Measurements from ENCODE around the gene C2. TPM values are rescaled to one million over a fixed set of nuclear protein-coding genes. Genes with fewer than 3 reads are reported as not detected.
A peak's percentile ranks its signal among the peaks of the same experiment; 100 is the strongest.

Gene C2
- total and polyA plus RNA-seq, 2 donors (not counting 1 experiment from before 2014, with no cell fraction given) = 0.28 to 3.4 TPM

DNA sequence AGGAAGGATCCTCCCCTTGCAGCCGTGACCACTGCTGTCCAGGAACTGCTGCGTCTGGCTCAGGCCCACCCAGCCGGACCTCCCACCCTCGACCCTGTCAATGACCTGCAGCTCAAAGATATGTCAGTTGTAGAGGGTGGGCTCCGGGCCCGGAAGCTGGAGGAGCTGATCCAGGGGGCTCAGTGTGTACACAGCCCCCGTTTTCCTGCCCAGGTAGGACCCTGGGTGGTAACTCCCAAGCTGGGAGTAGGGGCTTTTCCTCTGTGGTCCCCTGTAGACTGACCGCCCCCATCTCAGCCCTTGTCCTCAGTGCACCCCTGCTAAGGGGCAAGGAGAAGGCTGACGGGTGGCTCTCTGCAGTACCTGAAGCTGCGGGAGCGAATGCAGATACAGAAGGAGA lies 40.8 kb downstream of the C2 start:
- Histone ChIP-seq H3K27ac (ENCODE audit: low read length in 2 of 2) (no peak overlapping the region), H3K9me3 (ENCODE audit: control extremely low read depth in 1 of 3, control insufficient read depth in 2 of 3, insufficient read depth in 1 of 3, low read length in 2 of 3) (no peaks in the 10 kb centered on the region), H3K9ac (ENCODE audit: low read length) (no peak overlapping the region), H2AFZ (ENCODE audit: insufficient read depth, low read depth, low read length, poor library complexity, severe bottlenecking) (no peak overlapping the region), H3K27me3 (replicated peaks in 1 of 4; ENCODE audit: control extremely low read depth in 1 of 4, control insufficient read depth in 3 of 4, insufficient read depth in 4 of 4, low read length in 3 of 4) (no peaks in the 10 kb centered on the region), H3K4me2 (replicated peaks; ENCODE audit: low read depth, low read length, poor library complexity, severe bottlenecking) (no peak overlapping the region), H3K4me3 (ENCODE audit: control extremely low read depth in 1 of 5, extremely low read depth in 1 of 5, insufficient read depth in 1 of 5, low read depth in 2 of 5, low read length in 4 of 5) (no peak overlapping the region), H4K20me1 (ENCODE audit: control insufficient read depth, insufficient read depth, low read length, poor library complexity, severe bottlenecking) (no peaks in the 10 kb centered on the region), H3K36me3 (replicated peaks in 1 of 2; ENCODE audit: control extremely low read depth in 1 of 2, control insufficient read depth in 1 of 2, extremely low read depth in 1 of 2, insufficient read depth in 2 of 2, low read length in 1 of 2) (peaks cover 2 to 66% of the 10 kb centered on the region in 2 experiments), H3K4me1 (ENCODE audit: control insufficient read depth in 2 of 2, insufficient read depth in 2 of 2, low read length in 2 of 2) (peaks cover 18 to 23% of the 10 kb centered on the region in 2 donors), H3K79me2 (ENCODE audit: control insufficient read depth, insufficient read depth, low read length) (peaks cover 9% of the 10 kb centered on the region)
- no peak for DNase-seq
- CTCF ChIA-PET = no interaction called here
- TF ChIP-seq, protein P1, sequence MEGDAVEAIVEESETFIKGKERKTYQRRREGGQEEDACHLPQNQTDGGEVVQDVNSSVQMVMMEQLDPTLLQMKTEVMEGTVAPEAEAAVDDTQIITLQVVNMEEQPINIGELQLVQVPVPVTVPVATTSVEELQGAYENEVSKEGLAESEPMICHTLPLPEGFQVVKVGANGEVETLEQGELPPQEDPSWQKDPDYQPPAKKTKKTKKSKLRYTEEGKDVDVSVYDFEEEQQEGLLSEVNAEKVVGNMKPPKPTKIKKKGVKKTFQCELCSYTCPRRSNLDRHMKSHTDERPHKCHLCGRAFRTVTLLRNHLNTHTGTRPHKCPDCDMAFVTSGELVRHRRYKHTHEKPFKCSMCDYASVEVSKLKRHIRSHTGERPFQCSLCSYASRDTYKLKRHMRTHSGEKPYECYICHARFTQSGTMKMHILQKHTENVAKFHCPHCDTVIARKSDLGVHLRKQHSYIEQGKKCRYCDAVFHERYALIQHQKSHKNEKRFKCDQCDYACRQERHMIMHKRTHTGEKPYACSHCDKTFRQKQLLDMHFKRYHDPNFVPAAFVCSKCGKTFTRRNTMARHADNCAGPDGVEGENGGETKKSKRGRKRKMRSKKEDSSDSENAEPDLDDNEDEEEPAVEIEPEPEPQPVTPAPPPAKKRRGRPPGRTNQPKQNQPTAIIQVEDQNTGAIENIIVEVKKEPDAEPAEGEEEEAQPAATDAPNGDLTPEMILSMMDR (IDR thresholded peaks at IDR 0.05) = no peak
- TF ChIP-seq EZH2 (IDR thresholded peaks at IDR 0.05; ENCODE audit: borderline replicate concordance, insufficient read depth, low read depth, low read length, poor library complexity, severe bottlenecking) = no peak
- H3K27ac Mint-ChIP-seq = no peak overlapping the region
- intact Hi-C loops (cut with micrococcal nuclease) = no loop called here
- POLR2A ChIA-PET = interaction anchor here (0.8 kb wide), 1 partner anchor 162 kb away, joined by 3 read pairs; the partner anchor contains the start of gene LSM2
- WGBS (ENCODE audit: insufficient coverage) = 94% methylated on average over 11 of the region's 11 CpGs
- H3K4me3 Mint-ChIP-seq = no peak overlapping the region
- no peaks in the 10 kb centered on the region for H3K27me3 Mint-ChIP-seq
- ATAC-seq (ENCODE audit: low read depth) = no peak
- H3K9me3 Mint-ChIP-seq (ENCODE audit: insufficient read depth) = no peaks in the 10 kb centered on the region
- H3K4me1 Mint-ChIP-seq = peaks cover 32% of the 10 kb centered on the region

DNA sequence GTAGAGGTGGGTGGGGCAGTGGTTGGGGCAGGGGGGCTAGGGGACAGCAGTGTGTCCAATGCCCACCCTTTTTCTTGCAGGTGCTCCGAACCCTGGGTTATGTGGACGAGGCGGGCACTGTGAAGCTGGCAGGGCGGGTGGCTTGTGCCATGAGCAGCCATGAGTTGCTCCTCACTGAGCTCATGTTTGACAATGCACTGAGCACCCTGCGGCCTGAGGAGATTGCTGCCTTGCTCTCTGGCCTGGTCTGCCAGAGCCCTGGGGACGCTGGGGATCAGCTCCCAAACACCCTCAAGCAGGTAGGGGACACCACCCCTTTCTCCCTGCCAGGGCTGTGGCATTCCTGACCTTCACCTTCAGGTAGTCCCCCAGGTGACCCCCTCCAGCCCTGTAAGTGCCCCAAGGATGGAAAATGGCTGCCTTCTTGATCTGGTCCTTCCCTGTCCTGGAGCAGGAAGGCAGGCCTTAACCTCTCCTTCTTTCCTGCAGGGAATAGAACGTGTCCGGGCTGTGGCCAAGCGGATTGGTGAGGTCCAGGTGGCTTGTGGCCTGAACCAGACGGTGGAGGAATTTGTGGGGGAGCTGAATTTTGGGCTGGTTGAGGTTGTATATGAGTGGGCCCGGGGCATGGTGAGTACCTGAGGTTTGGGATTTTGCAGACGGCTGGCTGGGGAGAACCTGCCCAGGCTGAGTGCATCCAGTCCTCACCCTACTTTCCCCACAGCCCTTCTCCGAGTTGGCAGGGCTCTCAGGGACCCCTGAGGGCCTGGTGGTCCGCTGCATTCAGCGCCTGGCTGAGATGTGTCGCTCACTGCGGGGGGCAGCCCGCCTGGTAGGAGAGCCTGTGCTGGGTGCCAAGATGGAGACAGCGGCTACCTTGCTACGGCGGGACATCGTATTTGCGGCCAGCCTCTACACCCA lies 41.5 kb downstream of the C2 start:
- Histone ChIP-seq H4K20me1 (ENCODE audit: control insufficient read depth, insufficient read depth, low read length, poor library complexity, severe bottlenecking) (no peaks in the 10 kb centered on the region), H3K9me3 (ENCODE audit: control extremely low read depth in 1 of 3, control insufficient read depth in 2 of 3, insufficient read depth in 1 of 3, low read length in 2 of 3) (no peaks in the 10 kb centered on the region), H3K9ac (ENCODE audit: low read length) (no peak overlapping the region), H3K27me3 (replicated peaks in 1 of 4; ENCODE audit: control extremely low read depth in 1 of 4, control insufficient read depth in 3 of 4, insufficient read depth in 4 of 4, low read length in 3 of 4) (no peaks in the 10 kb centered on the region), H3K4me3 (ENCODE audit: control extremely low read depth in 1 of 5, extremely low read depth in 1 of 5, insufficient read depth in 1 of 5, low read depth in 2 of 5, low read length in 4 of 5) (no peak overlapping the region), H3K36me3 (replicated peaks in 1 of 2; ENCODE audit: control extremely low read depth in 1 of 2, control insufficient read depth in 1 of 2, extremely low read depth in 1 of 2, insufficient read depth in 2 of 2, low read length in 1 of 2) (peaks cover 2 to 59% of the 10 kb centered on the region in 2 experiments), H3K4me1 (ENCODE audit: control insufficient read depth in 2 of 2, insufficient read depth in 2 of 2, low read length in 2 of 2) (peaks cover 18 to 23% of the 10 kb centered on the region in 2 donors), H3K79me2 (ENCODE audit: control insufficient read depth, insufficient read depth, low read length) (peaks cover 11% of the 10 kb centered on the region), H3K4me2 (replicated peaks; ENCODE audit: low read depth, low read length, poor library complexity, severe bottlenecking) (no peak overlapping the region), H2AFZ (ENCODE audit: insufficient read depth, low read depth, low read length, poor library complexity, severe bottlenecking) (no peak overlapping the region), H3K27ac (ENCODE audit: low read length in 2 of 2) (no peak overlapping the region)
- WGBS (ENCODE audit: insufficient coverage) = 91% methylated on average over 17 of the region's 23 CpGs
- Mint-ChIP-seq H3K4me3 (peak overlapping the region; percentile 46), H3K4me1 (peaks cover 34% of the 10 kb centered on the region), H3K27ac (no peak overlapping the region), H3K27me3 (no peaks in the 10 kb centered on the region), H3K9me3 (ENCODE audit: insufficient read depth) (no peaks in the 10 kb centered on the region)
- POLR2A ChIA-PET = interaction anchor here (0.8 kb wide), 2 partner anchors 162 to 342 kb away, joined by 3 read pairs; partner anchors contain the start of gene LSM2
- intact Hi-C loops (cut with micrococcal nuclease) = no loop called here
- TF ChIP-seq, protein P1 (IDR thresholded peaks at IDR 0.05) = no peak
- TF ChIP-seq EZH2 (IDR thresholded peaks at IDR 0.05; ENCODE audit: borderline replicate concordance, insufficient read depth, low read depth, low read length, poor library complexity, severe bottlenecking) = no peak
- CTCF ChIA-PET = no interaction called here
- DNase-seq = no peak
- no peak for ATAC-seq (ENCODE audit: low read depth)

Measured in B cell (primary cell).